Osteocyte (in vitro differentiated cells): ENCODE measurements around the gene PPFIA2. TPM values are rescaled to one million over a fixed set of nuclear protein-coding genes. Genes with fewer than 3 reads are reported as not detected.

ENCODE experiments used
- DNase-seq: peaks from one replicate; pipeline ENCODE4 v3.0.0; 2021; ENCODE audit warnings: mixed read lengths; ENCODE audit not compliant: unreplicated experiment; ENCODE audit errors: extremely low spot score
- H3K27ac Mint-ChIP-seq: one replicate; pipeline ENCODE4 v1.8.0; 2021; ENCODE audit warnings: mild to moderate bottlenecking, mixed read lengths; ENCODE audit not compliant: unreplicated experiment
- H3K27me3 Mint-ChIP-seq: one replicate; pipeline ENCODE4 v1.8.0; 2021; ENCODE audit warnings: mixed read lengths; ENCODE audit not compliant: unreplicated experiment
- H3K36me3 Mint-ChIP-seq: one replicate; pipeline ENCODE4 v1.8.0; 2021; ENCODE audit warnings: mixed read lengths; ENCODE audit not compliant: unreplicated experiment
- H3K4me1 Mint-ChIP-seq: one replicate; pipeline ENCODE4 v1.8.0; 2021; ENCODE audit warnings: mixed read lengths; ENCODE audit not compliant: unreplicated experiment
- H3K4me3 Mint-ChIP-seq: one replicate; pipeline ENCODE4 v1.8.0; 2021; ENCODE audit warnings: mild to moderate bottlenecking, moderate library complexity, mixed read lengths; ENCODE audit not compliant: unreplicated experiment
- H3K9me3 Mint-ChIP-seq: one replicate; pipeline ENCODE4 v1.8.0; 2021; ENCODE audit warnings: mixed read lengths; ENCODE audit not compliant: unreplicated experiment
- CTCF ChIP-seq: fragments of 200-600 bp; sonication (generic); IDR thresholded peaks from 2 replicates; pipeline ENCODE4 v1.5.0; 2021; ENCODE audit warnings: antibody characterized with exemption, mild to moderate bottlenecking, moderate library complexity
- total RNA-seq: library from RNA; stranded (reverse); gene quantifications from 2 replicates; pipeline ENCODE4 v1.2.1, GENCODE V29; 2021

The PPFIA2 gene
- total RNA-seq, 1 donor from 2014 or later, result 0.67 TPM

GRCh38 chr12:81712536-81712935 is 46.6 kb downstream of the PPFIA2 start:
- Mint-ChIP-seq H3K4me3 (no peak overlapping the region), H3K36me3 (no peaks in the 10 kb centered on the region), H3K27me3 (peaks cover 2% of the 10 kb centered on the region), H3K4me1 (no peaks in the 10 kb centered on the region), H3K9me3 (no peaks in the 10 kb centered on the region), H3K27ac (no peak overlapping the region)
- no peak for DNase-seq
- TF ChIP-seq CTCF, result no peak

- Mint-ChIP-seq H3K27ac (no peak overlapping the region), H3K9me3 (no peaks in the 10 kb centered on the region), H3K36me3 (no peaks in the 10 kb centered on the region), H3K4me1 (no peaks in the 10 kb centered on the region), H3K4me3 (no peak overlapping the region), H3K27me3 (no peaks in the 10 kb centered on the region)
- no peak for DNase-seq
- no peak for TF ChIP-seq CTCF
These were observed 53.6 kb downstream of the PPFIA2 start for GRCh38 chr12:81705586-81705985.

- H3K9me3 Mint-ChIP-seq, result no peaks in the 10 kb centered on the region
- H3K27me3 Mint-ChIP-seq, result no peaks in the 10 kb centered on the region
- TF ChIP-seq CTCF, result no peak
- H3K36me3 Mint-ChIP-seq, result no peaks in the 10 kb centered on the region
- H3K27ac Mint-ChIP-seq, result no peak overlapping the region
- no peaks in the 10 kb centered on the region for H3K4me1 Mint-ChIP-seq
- H3K4me3 Mint-ChIP-seq, result no peak overlapping the region
- no peak for DNase-seq
These were observed 59.6 kb downstream of the PPFIA2 start for GRCh38 chr12:81699551-81699950.

GRCh38 chr12:81692008-81692407 is 67.1 kb downstream of the PPFIA2 start:
- no peaks in the 10 kb centered on the region for H3K27me3 Mint-ChIP-seq
- DNase-seq, result no peak
- no peaks in the 10 kb centered on the region for H3K36me3 Mint-ChIP-seq
- H3K4me1 Mint-ChIP-seq, result no peaks in the 10 kb centered on the region
- no peaks in the 10 kb centered on the region for H3K9me3 Mint-ChIP-seq
- no peak overlapping the region for H3K4me3 Mint-ChIP-seq
- no peak overlapping the region for H3K27ac Mint-ChIP-seq
- no peak for TF ChIP-seq CTCF

- H3K36me3 Mint-ChIP-seq, result no peaks in the 10 kb centered on the region
- no peak overlapping the region for H3K4me3 Mint-ChIP-seq
- H3K27ac Mint-ChIP-seq, result no peak overlapping the region
- peaks cover 2% of the 10 kb centered on the region for H3K27me3 Mint-ChIP-seq
- DNase-seq, result no peak
- no peaks in the 10 kb centered on the region for H3K4me1 Mint-ChIP-seq
- H3K9me3 Mint-ChIP-seq, result no peaks in the 10 kb centered on the region
- TF ChIP-seq CTCF, result no peak
These were observed 75.3 kb downstream of the PPFIA2 start for GRCh38 chr12:81683881-81684280.
